ENCODE data around the gene TMEM151B. TPM values are rescaled to one million over a fixed set of nuclear protein-coding genes. Genes with fewer than 3 reads are reported as not detected.
A peak's percentile ranks its signal among the peaks of the same experiment; 100 is the strongest.

The TMEM151B gene
- total and polyA plus RNA-seq, 9 of the 15 experiments (the other 6 are each of a cell fraction or from before 2014, with no cell fraction given): not detected

DNA sequence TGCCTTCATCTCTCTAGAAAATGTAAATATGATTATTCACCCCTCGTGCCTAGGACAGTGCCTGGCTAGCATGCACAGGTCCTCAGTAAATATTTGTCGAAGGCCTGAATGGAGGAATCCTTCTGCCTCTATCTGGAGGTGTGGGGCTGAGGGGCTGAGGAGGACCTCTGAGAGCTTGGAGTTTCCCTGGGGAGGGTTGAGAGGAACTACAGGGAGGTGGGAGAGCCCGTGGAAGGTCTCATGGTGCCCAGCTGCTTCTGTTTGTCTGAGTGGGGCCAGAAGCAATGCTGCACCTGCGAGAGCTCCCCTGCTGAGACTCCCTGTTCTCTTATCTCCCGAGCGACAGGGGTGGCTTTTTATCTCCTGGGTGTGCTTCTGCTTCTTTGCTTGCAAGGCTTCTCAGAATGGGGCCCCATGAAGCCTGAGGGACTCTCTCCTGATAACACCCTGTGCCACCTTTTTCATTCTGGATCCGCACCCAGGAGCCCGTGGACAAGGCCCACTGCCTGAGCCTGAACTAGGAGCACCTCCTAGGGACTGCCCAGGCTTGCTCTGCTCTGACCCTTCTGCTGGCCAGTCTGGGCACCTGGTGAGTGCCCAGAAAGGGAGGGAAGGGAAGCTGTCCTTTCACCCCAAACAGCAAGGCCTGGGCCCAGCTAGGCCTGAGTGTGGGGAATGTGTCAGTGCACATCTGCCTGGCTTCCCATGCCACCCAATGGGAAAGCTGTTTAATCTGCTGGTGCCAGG, 44.5 kb upstream of the TMEM151B start (continued):
- no peak for TF ChIP-seq ZNF347 (CRISPR knock-in tag; IDR thresholded peaks at IDR 0.05; ENCODE audit: low read depth)
- TF ChIP-seq MAZ (CRISPR knock-in tag; conservative IDR thresholded peaks at IDR 0.05 in 1 of 2, IDR thresholded peaks at IDR 0.05 in 1 of 2): peak; percentile 50 to 77
- TF ChIP-seq ZBTB40 (IDR thresholded peaks at IDR 0.05): no peak
- TF ChIP-seq ZBTB40 (CRISPR knock-in tag; IDR thresholded peaks at IDR 0.05): no peak
- TF ChIP-seq KLF16 (IDR thresholded peaks at IDR 0.05): peak; percentile 99
- TF ChIP-seq PREB (CRISPR knock-in tag; IDR thresholded peaks at IDR 0.05): no peak
- peak; percentile 98 for TF ChIP-seq POLR2AphosphoS5 (IDR thresholded peaks at IDR 0.05; ENCODE audit: control insufficient read depth, insufficient read depth, low read depth, low read length)
- TF ChIP-seq, protein P1, sequence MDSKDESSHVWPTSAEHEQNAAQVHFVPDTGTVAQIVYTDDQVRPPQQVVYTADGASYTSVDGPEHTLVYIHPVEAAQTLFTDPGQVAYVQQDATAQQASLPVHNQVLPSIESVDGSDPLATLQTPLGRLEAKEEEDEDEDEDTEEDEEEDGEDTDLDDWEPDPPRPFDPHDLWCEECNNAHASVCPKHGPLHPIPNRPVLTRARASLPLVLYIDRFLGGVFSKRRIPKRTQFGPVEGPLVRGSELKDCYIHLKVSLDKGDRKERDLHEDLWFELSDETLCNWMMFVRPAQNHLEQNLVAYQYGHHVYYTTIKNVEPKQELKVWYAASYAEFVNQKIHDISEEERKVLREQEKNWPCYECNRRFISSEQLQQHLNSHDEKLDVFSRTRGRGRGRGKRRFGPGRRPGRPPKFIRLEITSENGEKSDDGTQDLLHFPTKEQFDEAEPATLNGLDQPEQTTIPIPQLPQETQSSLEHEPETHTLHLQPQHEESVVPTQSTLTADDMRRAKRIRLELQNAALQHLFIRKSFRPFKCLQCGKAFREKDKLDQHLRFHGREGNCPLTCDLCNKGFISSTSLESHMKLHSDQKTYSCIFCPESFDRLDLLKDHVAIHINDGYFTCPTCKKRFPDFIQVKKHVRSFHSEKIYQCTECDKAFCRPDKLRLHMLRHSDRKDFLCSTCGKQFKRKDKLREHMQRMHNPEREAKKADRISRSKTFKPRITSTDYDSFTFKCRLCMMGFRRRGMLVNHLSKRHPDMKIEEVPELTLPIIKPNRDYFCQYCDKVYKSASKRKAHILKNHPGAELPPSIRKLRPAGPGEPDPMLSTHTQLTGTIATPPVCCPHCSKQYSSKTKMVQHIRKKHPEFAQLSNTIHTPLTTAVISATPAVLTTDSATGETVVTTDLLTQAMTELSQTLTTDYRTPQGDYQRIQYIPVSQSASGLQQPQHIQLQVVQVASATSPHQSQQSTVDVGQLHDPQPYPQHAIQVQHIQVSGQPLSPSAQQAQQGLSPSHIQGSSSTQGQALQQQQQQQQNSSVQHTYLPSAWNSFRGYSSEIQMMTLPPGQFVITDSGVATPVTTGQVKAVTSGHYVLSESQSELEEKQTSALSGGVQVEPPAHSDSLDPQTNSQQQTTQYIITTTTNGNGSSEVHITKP (IDR thresholded peaks at IDR 0.05; ENCODE audit: partially characterized antibody): peak; percentile 91
- TF ChIP-seq GTF2F1 (IDR thresholded peaks at IDR 0.05; ENCODE audit: low read depth, low read length): no peak
- no peak for TF ChIP-seq HOXB6 (CRISPR knock-in tag; IDR thresholded peaks at IDR 0.05; ENCODE audit: borderline replicate concordance)
- peak; percentile 53 for TF ChIP-seq RBBP5 (IDR thresholded peaks at IDR 0.05; ENCODE audit: borderline replicate concordance, insufficient read depth, low read length, poor library complexity, severe bottlenecking)
- 0 out of 2 replicates have a peak, but pooled peaks have one; percentile 36 for TF ChIP-seq ZBTB1 (CRISPR knock-in tag; IDR thresholded peaks at IDR 0.05; ENCODE audit: borderline replicate concordance, low read depth)
- TF ChIP-seq MAFG (tag; conservative IDR thresholded peaks at IDR 0.05): no peak

Data from K562 (cell line).